ENCODE results near the gene RADIL. TPM values are rescaled to one million over a fixed set of nuclear protein-coding genes. Genes with fewer than 3 reads are reported as not detected.

Gene RADIL
- total RNA-seq, 2 donors from 2014 or later: 2.1 to 29.0 TPM

DNA sequence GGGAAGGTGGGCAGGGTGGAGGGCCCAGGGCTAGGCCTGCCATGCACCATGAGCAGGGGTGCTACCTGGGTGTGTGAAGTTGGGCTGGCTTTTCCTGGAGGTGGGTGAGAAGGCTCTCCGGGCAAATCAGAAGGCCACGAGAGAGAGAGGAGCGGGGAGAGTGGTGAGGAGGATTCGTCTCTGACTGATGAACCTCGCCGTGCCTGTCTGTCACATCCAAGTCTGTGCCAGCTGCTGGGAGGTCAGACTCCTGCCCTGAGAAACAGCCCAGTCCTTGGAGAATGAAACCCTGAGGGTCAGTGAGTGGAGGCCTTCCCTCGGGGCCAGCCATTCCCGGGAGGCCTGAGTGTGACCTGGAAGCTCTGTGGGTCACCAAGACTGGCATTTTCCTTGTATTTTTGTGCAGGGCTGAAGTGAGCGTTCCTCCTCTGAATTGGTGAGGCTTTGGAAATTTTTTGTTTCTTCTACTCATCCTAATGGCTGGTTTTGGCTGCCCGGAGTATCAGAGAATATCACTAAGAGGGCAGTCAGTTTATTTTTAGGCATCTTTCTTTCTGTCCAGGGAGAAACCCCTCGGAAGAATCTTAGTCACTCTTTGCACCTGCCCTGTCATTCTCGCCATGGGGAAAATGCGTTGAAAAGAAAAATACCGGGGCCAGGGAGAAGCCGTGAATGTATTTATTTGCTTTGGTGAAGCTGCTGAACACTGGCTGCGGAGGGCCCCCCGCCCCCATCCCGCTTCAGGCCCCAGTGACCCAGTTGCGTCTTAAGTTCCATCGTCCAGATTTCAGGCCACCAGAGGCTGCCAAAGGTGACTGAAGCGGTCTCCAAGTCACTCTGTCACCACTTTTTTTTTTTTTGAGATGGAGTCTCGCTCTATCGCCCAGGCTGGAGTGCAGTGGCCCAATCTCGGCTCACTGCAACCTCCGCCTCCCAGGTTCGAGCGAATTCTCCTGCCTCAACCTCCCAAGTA is 114.6 kb downstream of the RADIL start:
- H3K27ac ChIP-seq: no peak overlapping the region
- TF ChIP-seq, protein P1, sequence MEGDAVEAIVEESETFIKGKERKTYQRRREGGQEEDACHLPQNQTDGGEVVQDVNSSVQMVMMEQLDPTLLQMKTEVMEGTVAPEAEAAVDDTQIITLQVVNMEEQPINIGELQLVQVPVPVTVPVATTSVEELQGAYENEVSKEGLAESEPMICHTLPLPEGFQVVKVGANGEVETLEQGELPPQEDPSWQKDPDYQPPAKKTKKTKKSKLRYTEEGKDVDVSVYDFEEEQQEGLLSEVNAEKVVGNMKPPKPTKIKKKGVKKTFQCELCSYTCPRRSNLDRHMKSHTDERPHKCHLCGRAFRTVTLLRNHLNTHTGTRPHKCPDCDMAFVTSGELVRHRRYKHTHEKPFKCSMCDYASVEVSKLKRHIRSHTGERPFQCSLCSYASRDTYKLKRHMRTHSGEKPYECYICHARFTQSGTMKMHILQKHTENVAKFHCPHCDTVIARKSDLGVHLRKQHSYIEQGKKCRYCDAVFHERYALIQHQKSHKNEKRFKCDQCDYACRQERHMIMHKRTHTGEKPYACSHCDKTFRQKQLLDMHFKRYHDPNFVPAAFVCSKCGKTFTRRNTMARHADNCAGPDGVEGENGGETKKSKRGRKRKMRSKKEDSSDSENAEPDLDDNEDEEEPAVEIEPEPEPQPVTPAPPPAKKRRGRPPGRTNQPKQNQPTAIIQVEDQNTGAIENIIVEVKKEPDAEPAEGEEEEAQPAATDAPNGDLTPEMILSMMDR (IDR thresholded peaks at IDR 0.05): no peak
- no peak for TF ChIP-seq POLR2A (IDR thresholded peaks at IDR 0.05)
- H3K4me3 ChIP-seq: no peak overlapping the region
- 87 to 91% methylated on average over 26 to 27 of the region's 27 CpGs for WGBS, 2 donors
- ATAC-seq (no peak), DNase-seq (no peak)
- peaks cover under 1% of the 10 kb centered on the region for H3K4me1 ChIP-seq
- no peaks in the 10 kb centered on the region for H3K9me3 ChIP-seq
- intact Hi-C loops (cut with DNase I): no loop called here
- no peaks in the 10 kb centered on the region for H3K27me3 ChIP-seq
- H3K36me3 ChIP-seq (replicated peaks in 1 of 2; ENCODE audit: insufficient read depth in 1 of 2, low read depth in 2 of 2): no peaks in the 10 kb centered on the region

DNA sequence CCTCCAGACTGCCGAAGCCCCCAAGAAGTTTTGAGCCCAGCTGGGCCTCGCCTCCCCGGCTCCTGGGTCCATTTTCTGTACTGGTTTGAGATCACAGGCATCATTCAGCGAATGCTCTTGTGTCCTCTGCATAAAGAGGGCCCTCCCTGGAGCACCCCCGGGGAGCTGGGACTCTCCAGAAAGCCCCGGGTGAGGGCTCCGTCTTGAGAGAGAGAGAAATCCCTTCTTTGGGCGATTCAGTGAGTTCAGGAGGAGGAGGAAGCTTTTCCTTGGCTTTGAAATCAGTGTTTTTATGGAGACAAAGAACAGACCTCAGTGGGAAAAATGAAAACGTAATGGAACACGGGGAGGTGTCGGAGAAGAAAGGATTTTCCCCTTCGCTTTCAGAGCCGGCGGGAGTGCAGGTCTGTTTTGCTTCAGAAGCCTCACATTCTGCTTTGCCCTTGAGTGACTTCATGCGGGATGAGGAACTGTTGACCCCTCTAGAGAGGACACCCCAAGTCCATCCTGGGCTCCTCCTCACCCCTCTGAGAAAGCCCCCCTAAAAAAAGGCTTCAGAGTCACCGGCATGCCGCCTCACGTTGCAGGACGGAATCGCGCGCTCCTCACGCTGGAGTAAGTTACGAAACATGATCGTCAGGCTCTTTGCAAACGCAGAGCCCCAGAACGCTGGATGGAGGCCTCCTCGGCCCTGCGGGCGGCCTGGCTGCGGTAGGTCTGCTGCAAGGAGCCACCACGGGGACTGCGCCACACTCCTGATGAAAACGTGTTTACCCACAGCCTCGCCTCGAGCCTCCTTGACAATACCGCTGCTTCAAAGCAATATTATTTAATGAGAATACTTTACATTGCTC is 116.6 kb downstream of the RADIL start:
- no peaks in the 10 kb centered on the region for H3K27me3 ChIP-seq
- intact Hi-C loops (cut with DNase I): no loop called here
- DNase-seq (no peak), ATAC-seq (peak; percentile 16)
- no peaks in the 10 kb centered on the region for H3K4me1 ChIP-seq
- H3K36me3 ChIP-seq (replicated peaks in 1 of 2; ENCODE audit: insufficient read depth in 1 of 2, low read depth in 2 of 2): peaks cover 6 to 17% of the 10 kb centered on the region in 2 donors
- WGBS, 2 donors: 87 to 92% methylated on average over 36 to 37 of the region's 37 CpGs
- no peak for TF ChIP-seq POLR2A (IDR thresholded peaks at IDR 0.05)
- TF ChIP-seq, protein P1 (IDR thresholded peaks at IDR 0.05): no peak
- no peaks in the 10 kb centered on the region for H3K9me3 ChIP-seq
- no peak overlapping the region for H3K27ac ChIP-seq
- no peak overlapping the region for H3K4me3 ChIP-seq

DNA sequence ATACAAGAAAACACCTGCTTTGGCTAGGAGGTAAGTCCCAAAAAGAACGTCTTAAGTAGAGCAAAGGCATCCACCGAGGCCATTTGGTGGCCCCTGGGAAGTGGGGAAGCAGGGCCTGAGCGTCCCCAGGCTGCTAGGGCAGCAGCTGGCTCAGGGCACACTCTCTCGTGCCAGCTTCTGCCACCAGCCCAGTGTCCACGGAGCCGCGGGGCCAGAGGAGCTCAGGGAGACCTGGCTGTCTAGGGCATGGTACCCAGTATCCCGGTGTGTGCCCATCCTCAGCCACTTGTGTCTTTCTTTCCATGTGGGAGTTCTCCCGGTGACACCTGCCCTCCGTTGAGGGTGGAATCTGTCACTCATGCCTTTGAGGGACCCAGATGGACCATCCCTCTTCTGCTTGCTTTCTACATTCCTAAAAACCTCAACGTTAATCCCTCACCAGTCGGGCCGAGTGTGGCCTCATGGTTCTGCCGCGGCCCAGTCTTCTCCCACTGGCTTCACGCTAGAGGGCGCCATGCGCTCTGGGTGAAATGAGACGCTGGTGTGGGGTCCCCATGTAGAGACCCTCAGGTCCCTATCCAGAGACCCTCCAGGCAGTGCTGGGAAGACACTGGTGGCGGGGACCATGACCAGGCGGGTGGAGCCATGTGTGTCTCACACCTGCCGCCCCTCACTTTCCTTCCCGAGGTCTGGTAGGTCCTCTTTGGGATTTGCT is 117.6 kb downstream of the RADIL start:
- TF ChIP-seq POLR2A (IDR thresholded peaks at IDR 0.05): no peak
- TF ChIP-seq, protein P1 (IDR thresholded peaks at IDR 0.05): no peak
- no peak overlapping the region for H3K27ac ChIP-seq
- H3K4me1 ChIP-seq: no peaks in the 10 kb centered on the region
- WGBS, 2 donors: 79 to 80% methylated on average over 15 to 23 of the region's 23 CpGs
- H3K4me3 ChIP-seq: no peak overlapping the region
- ATAC-seq (no peak), DNase-seq (no peak)
- H3K9me3 ChIP-seq: no peaks in the 10 kb centered on the region
- intact Hi-C loops (cut with DNase I): no loop called here
- H3K27me3 ChIP-seq: no peaks in the 10 kb centered on the region
- peaks cover 15 to 23% of the 10 kb centered on the region in 2 donors for H3K36me3 ChIP-seq (replicated peaks in 1 of 2; ENCODE audit: insufficient read depth in 1 of 2, low read depth in 2 of 2)

DNA sequence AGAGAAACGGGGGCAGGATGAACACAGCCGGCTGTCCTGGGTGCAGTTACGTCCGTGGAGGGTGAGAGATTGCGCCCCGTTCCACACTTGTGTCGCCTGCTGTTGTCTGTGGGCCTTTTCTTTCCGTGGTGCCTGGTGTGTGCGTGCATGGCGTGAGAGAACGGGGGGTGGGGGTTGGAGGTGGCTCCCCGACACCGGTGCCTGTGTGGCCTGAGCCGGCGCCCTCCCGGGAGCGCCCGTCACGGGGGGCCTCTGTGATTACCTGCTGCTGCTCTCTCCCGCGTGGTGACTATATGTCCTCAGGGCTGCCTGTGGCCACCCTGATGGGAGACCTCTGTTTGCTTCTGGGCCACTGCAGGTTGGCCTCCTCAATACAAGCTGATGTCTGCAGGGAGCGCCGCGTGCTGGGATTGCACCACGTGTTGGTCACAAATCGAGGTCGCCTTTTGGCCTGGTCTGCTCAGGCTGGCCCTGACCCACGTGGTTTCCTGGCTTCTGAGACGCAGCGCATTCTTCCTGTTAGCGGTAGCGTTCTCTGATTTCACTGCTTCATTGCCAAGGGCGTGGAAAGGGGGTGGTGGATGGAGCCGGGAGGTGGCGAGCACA is 119.0 kb downstream of the RADIL start:
- Histone ChIP-seq H3K27me3 (no peaks in the 10 kb centered on the region), H3K4me3 (no peak overlapping the region), H3K9me3 (no peaks in the 10 kb centered on the region), H3K36me3 (replicated peaks in 1 of 2; ENCODE audit: insufficient read depth in 1 of 2, low read depth in 2 of 2) (peaks cover 16 to 28% of the 10 kb centered on the region in 2 donors), H3K4me1 (no peaks in the 10 kb centered on the region), H3K27ac (no peak overlapping the region)
- intact Hi-C loops (cut with DNase I): no loop called here
- 84 to 95% methylated on average over 18 to 27 of the region's 35 CpGs for WGBS, 2 donors
- ATAC-seq (no peak), DNase-seq (no peak)
- no peak for TF ChIP-seq POLR2A (IDR thresholded peaks at IDR 0.05)
- TF ChIP-seq, protein P1 (IDR thresholded peaks at IDR 0.05): no peak

Measured in body of pancreas (tissue), 4 donors.